Thyroid gland (tissue), 4 donors: ENCODE results near the gene NHSL1. TPM values are rescaled to one million over a fixed set of nuclear protein-coding genes. Genes with fewer than 3 reads are reported as not detected.

Source experiments
- DNase-seq, 2 donors: peaks; one replicate each; pipeline ENCODE4 v3.0.0-alpha.2; 2019
- H3K27ac ChIP-seq, 3 donors: fragments of 200-600 bp; sonication (generic); 1 replicate in 2 of 3; 2 replicates in 1 of 3; pipeline ENCODE4 v1.5.1; 2016 to 2019; ENCODE audit warnings: mild to moderate bottlenecking in 1 of 3, moderate library complexity in 1 of 3
- H3K27me3 ChIP-seq: fragments of 200-600 bp; sonication (generic); one replicate; pipeline ENCODE4 v1.5.1; 2019
- H3K36me3 ChIP-seq, 2 donors: fragments of 200-600 bp; sonication (generic); one replicate each; pipeline ENCODE4 v1.5.1; 2016 to 2019
- H3K4me1 ChIP-seq, 2 donors: fragments of 200-600 bp; sonication (generic); one replicate each; pipeline ENCODE4 v1.5.1; 2017 to 2019
- H3K4me3 ChIP-seq, 3 donors: fragments of 200-600 bp; sonication (generic); replicated peaks in 1 of 3; 1 replicate in 2 of 3; 2 replicates in 1 of 3; pipeline ENCODE4 v1.5.1; 2016; ENCODE audit warnings: mild to moderate bottlenecking in 1 of 3
- H3K9me3 ChIP-seq: fragments of 200-600 bp; sonication (generic); one replicate; pipeline ENCODE4 v1.5.1; 2017
- CTCF ChIP-seq, 6 experiments: fragments of 200-600 bp in 3 of 6; fragments of 450-650 bp in 3 of 6; sonication (generic) in 3 of 6; IDR thresholded peaks; one replicate each; pipeline ENCODE4 v1.5.1; 2016 to 2019; ENCODE audit warnings: antibody characterized with exemption in 6 of 6, mild to moderate bottlenecking in 2 of 6, inconsistent platforms in 1 of 6, moderate library complexity in 1 of 6
- POLR2A ChIP-seq, 2 donors: fragments of 450-650 bp; IDR thresholded peaks; one replicate each; pipeline ENCODE4 v1.6.1; 2017; ENCODE audit warnings: antibody characterized with exemption in 2 of 2, mild to moderate bottlenecking in 2 of 2, moderate library complexity in 1 of 2
- WGBS, 2 donors: methylation state at CpG; one replicate each; pipeline ENCODE4 v1.1.5; 2017; 5-methylcytosine and 5-hydroxymethylcytosine counted together
- intact Hi-C: fragments of 100-400 bp; cut with DNase I; formaldehyde crosslinking; loops from one replicate; pipeline ENCODE4 v1.15.1; 2023
- total RNA-seq, 4 donors: library from RNA; depleted of rRNA; stranded (reverse); fragments of >200 nt; gene quantifications; one replicate each; pipeline ENCODE4 v1.2.3, GENCODE V29; 2016

The NHSL1 gene
- total RNA-seq, 4 donors from 2014 or later, result 5.0 to 13.9 (median 8.6) TPM

GRCh38 chr6:138541823-138542481, 42.7 kb upstream of the NHSL1 start:
- no peak overlapping the region for H3K4me3 ChIP-seq
- H3K27me3 ChIP-seq, result no peaks in the 10 kb centered on the region
- H3K9me3 ChIP-seq, result no peaks in the 10 kb centered on the region
- intact Hi-C loops, result no loop called here
- TF ChIP-seq POLR2A (IDR thresholded peaks at IDR 0.05), result no peak
- no peak for TF ChIP-seq CTCF (IDR thresholded peaks at IDR 0.05)
- peaks cover 7 to 19% of the 10 kb centered on the region in 2 donors for H3K4me1 ChIP-seq
- no peak overlapping the region for H3K27ac ChIP-seq
- DNase-seq, result no peak
- WGBS, 2 donors, result 76 to 87% methylated on average over 6 of the region's 6 CpGs
- no peaks in the 10 kb centered on the region for H3K36me3 ChIP-seq

- H3K36me3 ChIP-seq, result no peaks in the 10 kb centered on the region
- TF ChIP-seq CTCF (IDR thresholded peaks at IDR 0.05), result no peak
- TF ChIP-seq POLR2A (IDR thresholded peaks at IDR 0.05), result no peak
- no peaks in the 10 kb centered on the region for H3K27me3 ChIP-seq
- DNase-seq, result no peak
- H3K4me3 ChIP-seq, result no peak overlapping the region
- peaks cover 7 to 19% of the 10 kb centered on the region in 2 donors for H3K4me1 ChIP-seq
- WGBS, 2 donors, result 60 to 80% methylated on average over 4 of the region's 4 CpGs
- H3K9me3 ChIP-seq, result no peaks in the 10 kb centered on the region
- H3K27ac ChIP-seq, result no peak overlapping the region
- intact Hi-C loops, result no loop called here
These were observed 41.2 kb upstream of the NHSL1 start for GRCh38 chr6:138540468-138540867.

- H3K9me3 ChIP-seq, result no peaks in the 10 kb centered on the region
- H3K4me3 ChIP-seq, result no peak overlapping the region
- 41% methylated on average over 1 of the region's 1 CpG for WGBS, 2 donors
- intact Hi-C loops, result no loop called here
- H3K36me3 ChIP-seq, result no peaks in the 10 kb centered on the region
- H3K4me1 ChIP-seq, result peaks cover 7 to 19% of the 10 kb centered on the region in 2 donors
- H3K27me3 ChIP-seq, result no peaks in the 10 kb centered on the region
- no peak for DNase-seq
- no peak for TF ChIP-seq CTCF (IDR thresholded peaks at IDR 0.05)
- TF ChIP-seq POLR2A (IDR thresholded peaks at IDR 0.05), result no peak
- no peak overlapping the region for H3K27ac ChIP-seq
These were observed 40.6 kb upstream of the NHSL1 start for GRCh38 chr6:138539876-138540275.

- Histone ChIP-seq H3K4me3 (no peak overlapping the region), H3K27me3 (no peaks in the 10 kb centered on the region), H3K36me3 (no peaks in the 10 kb centered on the region), H3K27ac (no peak overlapping the region), H3K4me1 (peaks cover 7 to 19% of the 10 kb centered on the region in 2 donors), H3K9me3 (no peaks in the 10 kb centered on the region)
- WGBS, 2 donors, result 34 to 39% methylated on average over 7 of the region's 7 CpGs
- peak; percentile 73 to 77 for DNase-seq
- TF ChIP-seq CTCF (IDR thresholded peaks at IDR 0.05) (no peak), POLR2A (IDR thresholded peaks at IDR 0.05) (no peak)
- intact Hi-C loops, result no loop called here
These were observed 39.2 kb upstream of the NHSL1 start for GRCh38 chr6:138538390-138539031.

GRCh38 chr6:138537106-138537505, 37.8 kb upstream of the NHSL1 start:
- Histone ChIP-seq H3K4me3 (no peak overlapping the region), H3K27me3 (no peaks in the 10 kb centered on the region), H3K9me3 (no peaks in the 10 kb centered on the region), H3K27ac (no peak overlapping the region), H3K4me1 (peaks cover 7 to 19% of the 10 kb centered on the region in 2 donors), H3K36me3 (no peaks in the 10 kb centered on the region)
- intact Hi-C loops, result no loop called here
- TF ChIP-seq CTCF (IDR thresholded peaks at IDR 0.05), result no peak
- TF ChIP-seq POLR2A (IDR thresholded peaks at IDR 0.05), result no peak
- DNase-seq, result no peak
- WGBS, 2 donors, result 53 to 80% methylated on average over 4 of the region's 4 CpGs
